Amniotic stem cell (primary cell): ENCODE results near the gene POLR2E.
A peak's percentile ranks its signal among the peaks of the same experiment; 100 is the strongest.
"Not testable (repeated sequence)": the region's sequence is repeated elsewhere in the genome, so short reads cannot be mapped to it uniquely, and the experiment has no call there.

ENCODE experiments used
- DNase-seq: peaks from one replicate; lab custom pipeline; 2025; lab: John Stamatoyannopoulos, UW

The POLR2E gene

GRCh38 chr19:1094978-1095701 is at the start of gene POLR2E:
Gene POLR2E (minus strand): TSS chr19:1095375. CDS start chr19:1095315, 60 bp downstream.
- DNase-seq = peak; percentile 96

GRCh38 chr19:1144741-1145140 is 49.6 kb upstream of the POLR2E start:
- DNase-seq = no peak

GRCh38 chr19:1143828-1144399 is 48.7 kb upstream of the POLR2E start:
- DNase-seq = no peak

GRCh38 chr19:1141944-1142343 is 46.8 kb upstream of the POLR2E start:
- no peak for DNase-seq

- no peak for DNase-seq
These were observed 45.3 kb upstream of the POLR2E start for GRCh38 chr19:1140272-1141027.

- DNase-seq = no peak
These were observed 44.0 kb upstream of the POLR2E start for GRCh38 chr19:1139126-1139525.

GRCh38 chr19:1138121-1138520 is 42.9 kb upstream of the POLR2E start:
- DNase-seq = no peak

- DNase-seq = no peak
These were observed 41.6 kb upstream of the POLR2E start for GRCh38 chr19:1136621-1137317.

- no peak for DNase-seq
These were observed 41.0 kb upstream of the POLR2E start for GRCh38 chr19:1136201-1136600.

GRCh38 chr19:1135454-1135853 is 40.3 kb upstream of the POLR2E start:
- DNase-seq = no peak

GRCh38 chr19:1134431-1134830 is 39.3 kb upstream of the POLR2E start:
- DNase-seq = no peak

- no peak for DNase-seq
These were observed 38.3 kb upstream of the POLR2E start for GRCh38 chr19:1133471-1133929.

- no peak for DNase-seq
These were observed 37.6 kb upstream of the POLR2E start for GRCh38 chr19:1132552-1133383.

GRCh38 chr19:1131718-1132551 is 36.8 kb upstream of the POLR2E start:
- DNase-seq = peak; percentile 86

GRCh38 chr19:1130771-1131717 is 35.9 kb upstream of the POLR2E start:
- DNase-seq = no peak

GRCh38 chr19:1129535-1129934 is 34.4 kb upstream of the POLR2E start:
- DNase-seq = no peak

GRCh38 chr19:1129084-1129483 is 33.9 kb upstream of the POLR2E start:
- not testable (repeated sequence) for DNase-seq

GRCh38 chr19:1128106-1128505 is 32.9 kb upstream of the POLR2E start:
- no peak for DNase-seq

- no peak for DNase-seq
These were observed 32.0 kb upstream of the POLR2E start for GRCh38 chr19:1126984-1127760.
